ENCODE results near the gene INAFM2. TPM values are rescaled to one million over a fixed set of nuclear protein-coding genes. Genes with fewer than 3 reads are reported as not detected.

The INAFM2 gene
- total and polyA plus RNA-seq, 10 of the 15 experiments (the other 5 are each of a cell fraction or from before 2014, with no cell fraction given) = 0.75 to 8.1 (median 3.9) TPM

GRCh38 chr15:40339621-40339945 is 16.1 kb downstream of the INAFM2 start:
- H3K79me2 ChIP-seq (ENCODE audit: control insufficient read depth, insufficient read depth, low read length) = no peaks in the 10 kb centered on the region
- FAIRE-seq (no peak), ATAC-seq (no peak), DNase-seq (ENCODE audit: low read depth, low spot score) (no peak)
- ChIA-PET SMC1A (ENCODE audit: uncharacterized antibody, unreplicated experiment) (interaction anchor here (0.9 to 4.6 kb wide), 3 partner anchors 12 to 61 kb away, joined by 3 to 58 read pairs (median 31); no protein-coding TSS in a partner anchor), RAD21 (ENCODE audit: unreplicated experiment) (interaction anchor here (1.1 to 4.7 kb wide), 5 partner anchors 17 to 61 kb away, joined by 3 to 93 read pairs (median 4); partner anchors contain the start of gene INAFM2), POLR2A (interaction anchor here (0.8 kb wide), 1 partner anchor 293 kb away, joined by 3 read pairs; no protein-coding TSS in a partner anchor), CTCF (interaction anchor here (0.7 to 13.7 kb wide), 14 partner anchors 8 to 160 kb away, joined by 3 to 336 read pairs (median 5); partner anchors contain the start of genes INAFM2, IVD and PLCB2)
- H2AFZ ChIP-seq (ENCODE audit: control insufficient read depth, low read depth, low read length) = no peak overlapping the region
- H3K9me3 ChIP-seq (replicated peaks; ENCODE audit: control insufficient read depth, insufficient read depth, low read length) = no peaks in the 10 kb centered on the region
- no peaks in the 10 kb centered on the region; a peak in 1 of 4 replicates for H3K27me3 ChIP-seq (replicated peaks in 1 of 2; ENCODE audit: control insufficient read depth in 2 of 2, insufficient read depth in 2 of 2, low read length in 1 of 2)
- H3K4me3 ChIP-seq = no peak overlapping the region
- TF ChIP-seq RCOR1 (conservative IDR thresholded peaks at IDR 0.05; ENCODE audit: low read depth, low read length) (no peak), CUX1 (IDR thresholded peaks at IDR 0.05; ENCODE audit: insufficient replicate concordance, low read depth, low read length) (no peak), DPF2 (IDR thresholded peaks at IDR 0.05) (no peak), TAF1 (IDR thresholded peaks at IDR 0.05; ENCODE audit: borderline replicate concordance, low read depth, low read length) (no peak), ZBTB40 (IDR thresholded peaks at IDR 0.05; ENCODE audit: borderline replicate concordance) (no peak), STAT3 (IDR thresholded peaks at IDR 0.05; ENCODE audit: low read depth, low read length) (no peak), PKNOX1 (IDR thresholded peaks at IDR 0.05) (no peak), FOS (IDR thresholded peaks at IDR 0.05; ENCODE audit: borderline replicate concordance, extremely low read depth, insufficient read length) (no peak), HCFC1 (IDR thresholded peaks at IDR 0.05; ENCODE audit: low read length) (no peak), HDAC6 (IDR thresholded peaks at IDR 0.05; ENCODE audit: unreplicated experiment) (no peak)
- BruUV-seq (replicated peaks) = no TSS peak
- H4K20me1 ChIP-seq (ENCODE audit: control insufficient read depth, insufficient read depth) = no peaks in the 10 kb centered on the region
- H3K36me3 ChIP-seq (ENCODE audit: control insufficient read depth in 2 of 2, insufficient read depth in 2 of 2, low read length in 1 of 2) = no peaks in the 10 kb centered on the region
- H3K4me2 ChIP-seq (ENCODE audit: control insufficient read depth, insufficient read depth) = no peak overlapping the region
- H3K4me1 ChIP-seq (ENCODE audit: control insufficient read depth, insufficient read depth, low read length) = peaks cover under 1% of the 10 kb centered on the region; the same call in 1 of the 2 replicates
- intact Hi-C loops (cut with micrococcal nuclease; ENCODE audit: unreplicated experiment) = no loop called here
- in situ Hi-C loops (cut with MboI) = no loop called here
- 39% methylated on average over 7 of the region's 7 CpGs for WGBS (ENCODE audit: insufficient coverage, insufficient replicate concordance, low lambda C conversion rate, missing lambda C conversion rate)
- H3K9ac ChIP-seq (ENCODE audit: control insufficient read depth, insufficient read depth, low read length) = no peak overlapping the region
- no peak overlapping the region for H3K27ac ChIP-seq (ENCODE audit: control insufficient read depth, insufficient read depth)
